ENCODE results near the gene ANKHD1. TPM values are rescaled to one million over a fixed set of nuclear protein-coding genes. Genes with fewer than 3 reads are reported as not detected.

The ANKHD1 gene
- 100 to 1,000 TPM; 101 to 115 (median 108) TPM for polyA plus RNA-seq (ENCODE audit: insufficient read length in 4 of 4)

- peak; percentile 97 to 100 (median 100) for DNase-seq (ENCODE audit: low read depth in 4 of 4, low spot score in 3 of 4)
Observed at GRCh38 chr5:140401362-140402257, at the start of gene ANKHD1. TSS of gene ANKHD1 (plus strand) at chr5:140401833. CDS start at chr5:140401968, 135 bp downstream.

- DNase-seq (ENCODE audit: low read depth in 4 of 4, low spot score in 3 of 4), result no peak
Observed at GRCh38 chr5:140355546-140355945, 46.1 kb upstream of the ANKHD1 start.

- DNase-seq (ENCODE audit: low read depth in 4 of 4, low spot score in 3 of 4), result no peak
Observed at GRCh38 chr5:140356853-140357725, 44.5 kb upstream of the ANKHD1 start.

- DNase-seq (ENCODE audit: low read depth in 4 of 4, low spot score in 3 of 4), result peak in 3 of 4 donors; percentile 63 to 71 (median 69)
Observed at GRCh38 chr5:140357726-140358093, 43.9 kb upstream of the ANKHD1 start.

GRCh38 chr5:140358738-140359310, 42.8 kb upstream of the ANKHD1 start:
- DNase-seq (ENCODE audit: low read depth in 4 of 4, low spot score in 3 of 4), result no peak

- DNase-seq (ENCODE audit: low read depth in 4 of 4, low spot score in 3 of 4), result no peak
Observed at GRCh38 chr5:140360101-140360500, 41.5 kb upstream of the ANKHD1 start, which contains the start of gene SLC4A9. TSS of gene SLC4A9 (plus strand) at chr5:140360194. CDS start at chr5:140360237, 43 bp downstream.

GRCh38 chr5:140360681-140361479, 40.8 kb upstream of the ANKHD1 start:
- no peak for DNase-seq (ENCODE audit: low read depth in 4 of 4, low spot score in 3 of 4)

GRCh38 chr5:140361901-140362300, 39.7 kb upstream of the ANKHD1 start:
- no peak for DNase-seq (ENCODE audit: low read depth in 4 of 4, low spot score in 3 of 4)

- no peak for DNase-seq (ENCODE audit: low read depth in 4 of 4, low spot score in 3 of 4)
Observed at GRCh38 chr5:140362311-140362710, 39.3 kb upstream of the ANKHD1 start.

GRCh38 chr5:140362875-140363630, 38.6 kb upstream of the ANKHD1 start:
- DNase-seq (ENCODE audit: low read depth in 4 of 4, low spot score in 3 of 4), result peak in 3 of 4 donors; percentile 41 to 61 (median 48)

GRCh38 chr5:140363631-140364471, 37.8 kb upstream of the ANKHD1 start:
- DNase-seq (ENCODE audit: low read depth in 4 of 4, low spot score in 3 of 4), result no peak

- DNase-seq (ENCODE audit: low read depth in 4 of 4, low spot score in 3 of 4), result no peak
Observed at GRCh38 chr5:140364472-140364765, 37.2 kb upstream of the ANKHD1 start.

- DNase-seq (ENCODE audit: low read depth in 4 of 4, low spot score in 3 of 4), result no peak
Observed at GRCh38 chr5:140365282-140365681, 36.4 kb upstream of the ANKHD1 start.

- DNase-seq (ENCODE audit: low read depth in 4 of 4, low spot score in 3 of 4), result no peak
Observed at GRCh38 chr5:140365941-140366340, 35.7 kb upstream of the ANKHD1 start.

GRCh38 chr5:140366589-140367255, 34.9 kb upstream of the ANKHD1 start:
- no peak for DNase-seq (ENCODE audit: low read depth in 4 of 4, low spot score in 3 of 4)

- no peak for DNase-seq (ENCODE audit: low read depth in 4 of 4, low spot score in 3 of 4)
Observed at GRCh38 chr5:140367256-140368013, 34.2 kb upstream of the ANKHD1 start.

All from right renal pelvis (tissue), 4 donors.